K562 (cell line): Measurements from ENCODE around the gene CENPE. TPM values are rescaled to one million over a fixed set of nuclear protein-coding genes. Genes with fewer than 3 reads are reported as not detected.

Source experiments
- ATAC-seq: fragments of 200-7000 bp; cut with Tn5 transposase; 3 replicates; pipeline ENCODE4 v1.9.1; 2020; ENCODE audit warnings: moderate library complexity
- BruUV-seq: library from RNA; stranded (reverse); fragments of 400-500 nt; replicated peaks from 2 replicates; lab custom pipeline; 2021; lab: Mats Ljungman, UMichigan
- CTCF ChIA-PET: fragments of 300-600 bp; formaldehyde crosslinking; extraction: SDS; loops from one replicate; lab custom pipeline; 2021; ENCODE audit warnings: low intra/inter-chr PET ratio; lab: Yijun Ruan, JAX
- POLR2A ChIA-PET: fragments of 300-600, 350-650 bp; sonication (Branson Sonifier 250); formaldehyde crosslinking; extraction: SDS; loops from one replicate; lab custom pipeline; 2021; ENCODE audit warnings: antibody characterized with exemption, inconsistent platforms; lab: Yijun Ruan, JAX
- DNase-seq, 4 experiments: peaks; one replicate each; pipeline versions ENCODE4 v3.0.0 to v3.0.0-alpha.2; 2011 to 2018; ENCODE audit warnings: low spot score in 3 of 4, mixed read lengths in 3 of 4; ENCODE audit errors: extremely low read depth in 1 of 4
- FAIRE-seq: peaks from 2 replicates; lab custom pipeline; 2011; peaks lifted over from hg19 to GRCh38; lab: Jason Lieb, UNC
- H2AFZ ChIP-seq: 2 replicates; pipeline ENCODE4 v1.6.0; 2011; ENCODE audit warnings: low read depth, low read length, control low read depth, inconsistent platforms
- H3K27ac ChIP-seq: fragments of 200-600 bp; 3 replicates; pipeline ENCODE4 v1.8.0; 2011; ENCODE audit warnings: low read depth, mild to moderate bottlenecking, control low read depth, inconsistent platforms, low read length, moderate library complexity, mixed read lengths; ENCODE audit errors: extremely low read depth
- H3K27me3 ChIP-seq, 2 experiments: fragments of 300-600 bp in 1 of 2; 2 replicates in 1 of 2; 3 replicates in 1 of 2; pipeline versions ENCODE4 v1.6.0 to v1.8.0; 2011; ENCODE audit warnings: inconsistent platforms in 2 of 2, low read length in 2 of 2, mild to moderate bottlenecking in 1 of 2, mixed read lengths in 1 of 2, moderate library complexity in 1 of 2; ENCODE audit not compliant: control insufficient read depth in 2 of 2, insufficient read depth in 2 of 2
- H3K36me3 ChIP-seq: fragments of 300-600 bp; 3 replicates; pipeline ENCODE4 v1.8.0; 2011; ENCODE audit warnings: mild to moderate bottlenecking, low read length, inconsistent platforms; ENCODE audit not compliant: control insufficient read depth, insufficient read depth
- H3K4me1 ChIP-seq, 2 experiments: fragments of 200-600 bp in 1 of 2; replicated peaks in 1 of 2; 2 replicates in 1 of 2; 3 replicates in 1 of 2; pipeline versions ENCODE4 v1.5.1 to v1.8.0; 2011; ENCODE audit warnings: inconsistent platforms in 2 of 2, low read length in 2 of 2, mild to moderate bottlenecking in 1 of 2, mixed read lengths in 1 of 2, moderate library complexity in 1 of 2; ENCODE audit not compliant: control insufficient read depth in 2 of 2, insufficient read depth in 2 of 2
- H3K4me2 ChIP-seq: 2 replicates; pipeline ENCODE4 v1.6.1; 2011; ENCODE audit warnings: low read length, control low read depth, inconsistent platforms, mixed read lengths; ENCODE audit not compliant: insufficient read depth
- H3K4me3 ChIP-seq: fragments of 200-600 bp; sonication (generic), shearing (Covaris generic); 2 replicates; pipeline ENCODE4 v1.5.1; 2016; ENCODE audit warnings: control low read depth, inconsistent platforms
- H3K79me2 ChIP-seq: fragments of 200-600 bp; 3 replicates; pipeline ENCODE4 v1.8.0; 2011; ENCODE audit warnings: low read length, inconsistent platforms; ENCODE audit not compliant: control insufficient read depth, insufficient read depth
- H3K9ac ChIP-seq, 2 experiments: 2 replicates each; pipeline versions ENCODE4 v1.6.0 to v1.6.1; 2011; ENCODE audit warnings: low read depth in 2 of 2, low read length in 2 of 2, control low read depth in 1 of 2, inconsistent platforms in 1 of 2, mild to moderate bottlenecking in 1 of 2, mixed read lengths in 1 of 2; ENCODE audit not compliant: insufficient read depth in 1 of 2
- H3K9me1 ChIP-seq: one replicate; pipeline ENCODE4 v1.6.0; 2011; ENCODE audit warnings: inconsistent platforms, mild to moderate bottlenecking, low read length, moderate library complexity; ENCODE audit not compliant: control insufficient read depth, insufficient read depth
- H3K9me3 ChIP-seq: replicated peaks from 2 replicates; pipeline ENCODE4 v1.5.1; 2011; ENCODE audit warnings: low read depth, low read length, inconsistent platforms; ENCODE audit not compliant: control insufficient read depth, insufficient read depth
- H4K20me1 ChIP-seq: replicated peaks from 2 replicates; pipeline ENCODE4 v1.6.1; 2011; ENCODE audit warnings: low read length, inconsistent platforms, mixed read lengths; ENCODE audit not compliant: control insufficient read depth, insufficient read depth
- ASH1L ChIP-seq: fragments of 450-650 bp; IDR thresholded peaks from 2 replicates; pipeline ENCODE4 v1.6.1; 2018; ENCODE audit warnings: borderline replicate concordance, mild to moderate bottlenecking, low read depth; ENCODE audit not compliant: partially characterized antibody
- MYC ChIP-seq, 2 experiments: fragments of 250-450 bp in 1 of 2; sonication (Bioruptor Pico) in 1 of 2; IDR thresholded peaks; 2 replicates each; pipeline versions ENCODE4 v1.5.1 to v1.6.1; 2012 to 2021; ENCODE audit warnings: low read depth in 2 of 2, borderline replicate concordance in 1 of 2, improper control_type of control experiment in 1 of 2, low read length in 1 of 2, mild to moderate bottlenecking in 1 of 2, moderate library complexity in 1 of 2
- NCOA4 ChIP-seq: fragments of 450-650 bp; IDR thresholded peaks from 2 replicates; pipeline ENCODE4 v1.6.1; 2018; ENCODE audit warnings: mild to moderate bottlenecking; ENCODE audit not compliant: partially characterized antibody
- NR4A1 ChIP-seq, 2 experiments: fragments of 250-450 bp in 1 of 2; fragments of 450-650 bp in 1 of 2; sonication (Bioruptor Pico) in 1 of 2; IDR thresholded peaks; 2 replicates each; pipeline versions ENCODE4 v1.4.0 to v1.6.1; 2016 to 2020; ENCODE audit warnings: mild to moderate bottlenecking in 2 of 2, missing compliant biosample characterization in 1 of 2, missing genetic modification characterization in 1 of 2, moderate library complexity in 1 of 2
- POLR2AphosphoS5 ChIP-seq: IDR thresholded peaks from 2 replicates; pipeline ENCODE4 v1.6.1; 2011; ENCODE audit warnings: mild to moderate bottlenecking, low read depth, low read length, moderate library complexity; ENCODE audit not compliant: control insufficient read depth, insufficient read depth
- USF2 ChIP-seq: sonication (generic); formaldehyde crosslinking; IDR thresholded peaks from 2 replicates; pipeline ENCODE4 v1.5.0; 2020; ENCODE audit warnings: missing genetic modification reagents
- ZKSCAN8 ChIP-seq: fragments of 200-800 bp; sonication (Bioruptor generic); IDR thresholded peaks from 2 replicates; pipeline ENCODE4 v1.6.1; 2016; ENCODE audit warnings: missing genetic modification characterization, missing compliant biosample characterization
- ZNF282 ChIP-seq: sonication (generic); formaldehyde crosslinking; IDR thresholded peaks from 2 replicates; pipeline ENCODE4 v1.8.1; 2023; ENCODE audit warnings: missing genetic modification reagents
- ZNF707 ChIP-seq: fragments of 250-450 bp; sonication (Bioruptor Pico); conservative IDR thresholded peaks from 2 replicates; pipeline ENCODE4 v1.8.0; 2022; ENCODE audit warnings: inconsistent platforms, mild to moderate bottlenecking, moderate library complexity
- WGBS: fragments of 100-300 bp; shearing (Covaris generic); methylation state at CpG from one replicate; pipeline ENCODE4 v1.1.6; 2016; ENCODE audit warnings: low coverage, mixed read lengths; ENCODE audit not compliant: insufficient coverage; ENCODE audit errors: missing lambda C conversion rate; 5-methylcytosine and 5-hydroxymethylcytosine counted together
- in situ Hi-C: fragments of 300-500 bp; cut with MboI; formaldehyde crosslinking; loops from 4 replicates; pipeline ENCODE4 v1.15.0; 2018; ENCODE audit warnings: inconsistent platforms, mixed read lengths
- intact Hi-C: fragments of 100-400 bp; cut with micrococcal nuclease; formaldehyde crosslinking; loops from 2 replicates; pipeline ENCODE4 v1.14.2; 2022
- polyA plus RNA-seq, 8 experiments: library from polyadenylated mRNA; depleted of rRNA in 4 of 8; stranded (reverse) in 5 of 8; unstranded in 3 of 8; fragments of >200 nt; fragmentation: Nextera tagmentation in 2 of 8; fragmentation: Illumina TruSeq in 1 of 8; extraction: Ambion mirVana in 2 of 8; extraction: Trizol in 1 of 8; gene quantifications; 2 replicates each; pipeline versions ENCODE4 v1.2.1 to v1.2.3, GENCODE V29; 2011 to 2014; ENCODE audit warnings: inconsistent platforms in 1 of 8, missing spikeins in 1 of 8
- total RNA-seq, 7 experiments: library from RNA; depleted of rRNA in 6 of 7; stranded (reverse); fragments of >200 nt in 6 of 7; fragmentation: Illumina TruSeq in 2 of 7; extraction: Trizol in 2 of 7; gene quantifications; 2 replicates each; pipeline versions ENCODE4 v1.2.1 to v1.2.3, GENCODE V29; 2011 to 2021; ENCODE audit warnings: low replicate concordance in 1 of 7
- TF ChIP-seq, protein P1 (sequence below): fragments of 250-450 bp; sonication (Bioruptor Pico); IDR thresholded peaks from 2 replicates; pipeline ENCODE4 v1.6.1; 2021; ENCODE audit warnings: mild to moderate bottlenecking
- TF ChIP-seq, protein P2 (sequence below): fragments of 450-650 bp; IDR thresholded peaks from 2 replicates; pipeline ENCODE4 v1.6.1; 2018; ENCODE audit warnings: mild to moderate bottlenecking, low read depth; ENCODE audit not compliant: partially characterized antibody
- TF ChIP-seq, protein P3 (sequence below): conservative IDR thresholded peaks from 2 replicates; pipeline ENCODE4 v1.6.1; 2011; ENCODE audit warnings: low read depth, mild to moderate bottlenecking, low read length; ENCODE audit not compliant: control insufficient read depth

CENPE gene
- total and polyA plus RNA-seq, 9 of the 15 experiments (the other 6 are each of a cell fraction or from before 2014, with no cell fraction given) = 9.9 to 53.2 (median 27.4) TPM

DNA sequence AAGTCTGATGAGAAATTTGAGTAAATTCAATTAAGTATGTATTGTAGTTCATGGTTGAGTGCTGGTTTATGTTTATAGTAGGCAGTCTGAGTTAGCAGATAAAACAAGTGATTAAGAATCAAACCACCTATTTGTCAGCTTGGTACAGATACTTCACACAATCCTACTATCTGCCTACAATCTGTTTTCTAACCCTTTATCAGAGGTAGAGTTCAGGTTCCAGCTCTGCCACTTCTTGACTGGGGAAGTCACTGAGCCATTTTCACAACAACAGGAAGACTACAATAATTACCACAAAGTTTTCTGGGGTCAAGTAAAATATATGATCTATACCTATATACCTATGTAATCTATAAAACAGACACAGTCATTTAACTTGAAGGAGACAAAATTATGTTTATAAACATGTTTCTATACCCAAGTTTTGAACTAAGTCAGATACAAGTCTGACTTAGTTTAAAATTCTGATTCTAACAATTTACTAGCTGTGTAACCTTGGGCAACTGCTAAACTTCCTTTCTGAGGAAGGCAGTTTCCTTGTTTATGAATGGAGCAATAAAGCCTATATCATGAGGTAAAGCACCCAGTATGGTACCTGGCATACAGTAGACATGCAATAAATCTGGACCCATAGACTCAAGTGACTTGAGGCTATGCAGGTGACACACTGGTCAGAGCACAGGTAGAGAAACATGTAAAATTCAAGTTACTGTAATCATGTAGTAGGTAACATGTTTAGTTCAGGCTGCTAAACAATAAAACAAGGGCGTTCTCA lies 61.3 kb downstream of the CENPE start:
- in situ Hi-C loops = no loop called here
- WGBS = 0% methylated on average over 1 of the region's 1 CpG
- no peak for FAIRE-seq
- TF ChIP-seq POLR2AphosphoS5 = no peak
- no peak for TF ChIP-seq ZKSCAN8 (CRISPR knock-in tag)
- no peak for TF ChIP-seq MYC (IDR thresholded peaks at IDR 0.05; ENCODE audit: low read depth, low read length)
- TF ChIP-seq MYC (CRISPR knock-in tag; IDR thresholded peaks at IDR 0.05; ENCODE audit: borderline replicate concordance, low read depth) = no peak
- TF ChIP-seq NR4A1 (CRISPR knock-in tag; IDR thresholded peaks at IDR 0.05) = no peak
- no peak for TF ChIP-seq NR4A1 (tag; IDR thresholded peaks at IDR 0.05)
- TF ChIP-seq NCOA4 = no peak
- TF ChIP-seq, protein P1, sequence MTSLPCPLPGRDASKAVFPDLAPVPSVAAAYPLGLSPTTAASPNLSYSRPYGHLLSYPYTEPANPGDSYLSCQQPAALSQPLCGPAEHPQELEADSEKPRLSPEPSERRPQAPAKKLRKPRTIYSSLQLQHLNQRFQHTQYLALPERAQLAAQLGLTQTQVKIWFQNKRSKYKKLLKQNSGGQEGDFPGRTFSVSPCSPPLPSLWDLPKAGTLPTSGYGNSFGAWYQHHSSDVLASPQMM (CRISPR knock-in tag) = no peak
- TF ChIP-seq, protein P2, sequence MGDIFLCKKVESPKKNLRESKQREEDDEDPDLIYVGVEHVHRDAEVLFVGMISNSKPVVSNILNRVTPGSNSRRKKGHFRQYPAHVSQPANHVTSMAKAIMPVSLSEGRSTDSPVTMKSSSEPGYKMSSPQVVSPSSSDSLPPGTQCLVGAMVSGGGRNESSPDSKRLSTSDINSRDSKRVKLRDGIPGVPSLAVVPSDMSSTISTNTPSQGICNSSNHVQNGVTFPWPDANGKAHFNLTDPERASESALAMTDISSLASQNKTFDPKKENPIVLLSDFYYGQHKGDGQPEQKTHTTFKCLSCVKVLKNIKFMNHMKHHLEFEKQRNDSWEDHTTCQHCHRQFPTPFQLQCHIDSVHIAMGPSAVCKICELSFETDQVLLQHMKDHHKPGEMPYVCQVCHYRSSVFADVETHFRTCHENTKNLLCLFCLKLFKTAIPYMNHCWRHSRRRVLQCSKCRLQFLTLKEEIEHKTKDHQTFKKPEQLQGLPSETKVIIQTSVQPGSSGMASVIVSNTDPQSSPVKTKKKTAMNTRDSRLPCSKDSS = no peak
- TF ChIP-seq, protein P3, sequence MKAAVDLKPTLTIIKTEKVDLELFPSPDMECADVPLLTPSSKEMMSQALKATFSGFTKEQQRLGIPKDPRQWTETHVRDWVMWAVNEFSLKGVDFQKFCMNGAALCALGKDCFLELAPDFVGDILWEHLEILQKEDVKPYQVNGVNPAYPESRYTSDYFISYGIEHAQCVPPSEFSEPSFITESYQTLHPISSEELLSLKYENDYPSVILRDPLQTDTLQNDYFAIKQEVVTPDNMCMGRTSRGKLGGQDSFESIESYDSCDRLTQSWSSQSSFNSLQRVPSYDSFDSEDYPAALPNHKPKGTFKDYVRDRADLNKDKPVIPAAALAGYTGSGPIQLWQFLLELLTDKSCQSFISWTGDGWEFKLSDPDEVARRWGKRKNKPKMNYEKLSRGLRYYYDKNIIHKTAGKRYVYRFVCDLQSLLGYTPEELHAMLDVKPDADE = no peak
- no peak for TF ChIP-seq ZNF282 (CRISPR knock-in tag)
- no peak for TF ChIP-seq ASH1L
- no peak for TF ChIP-seq ZNF707 (CRISPR knock-in tag)
- no peak for TF ChIP-seq USF2 (CRISPR knock-in tag)

More for the DNA sequence above, 61.3 kb downstream of the CENPE start:
- H3K27ac ChIP-seq = no peak overlapping the region
- H3K9me3 ChIP-seq = no peaks in the 10 kb centered on the region
- no TSS peak for BruUV-seq
- no peak overlapping the region for H2AFZ ChIP-seq
- intact Hi-C loops = no loop called here
- ATAC-seq (no peak), DNase-seq (no peak)
- H4K20me1 ChIP-seq = no peaks in the 10 kb centered on the region
- H3K4me3 ChIP-seq = no peak overlapping the region
- ChIA-PET POLR2A (no interaction called here), CTCF (no interaction called here)
- no peak overlapping the region for H3K9ac ChIP-seq
- H3K27me3 ChIP-seq = no peaks in the 10 kb centered on the region
- H3K4me2 ChIP-seq = no peak overlapping the region
- no peaks in the 10 kb centered on the region for H3K79me2 ChIP-seq
- H3K36me3 ChIP-seq = peaks cover 82% of the 10 kb centered on the region
- H3K4me1 ChIP-seq = no peaks in the 10 kb centered on the region
- no peaks in the 10 kb centered on the region for H3K9me1 ChIP-seq
